Measurements from ENCODE around the gene RPS6KL1.

RPS6KL1 gene

GRCh38 chr14:74956027-74956279, 32.9 kb upstream of the RPS6KL1 start:
- Mint-ChIP-seq H3K27ac (no peak overlapping the region), H3K9me3 (no peaks in the 10 kb centered on the region), H3K27me3 (peaks cover 6% of the 10 kb centered on the region), H3K36me3 (no peaks in the 10 kb centered on the region), H3K4me3 (no peak overlapping the region), H3K4me1 (peaks cover 3% of the 10 kb centered on the region)
- ATAC-seq (ENCODE audit: low read depth) (no peak), DNase-seq (ENCODE audit: low spot score in 2 of 2) (no peak)

GRCh38 chr14:74955229-74956026, 32.4 kb upstream of the RPS6KL1 start, which contains the start of gene PGF:
Gene PGF, minus strand, starts transcription at chr14:74955597. Its CDS starts 355 bp downstream, at chr14:74955242.
- no peaks in the 10 kb centered on the region for H3K36me3 Mint-ChIP-seq

GRCh38 chr14:74954947-74955228, 31.8 kb upstream of the RPS6KL1 start:
- peak overlapping the region; percentile 68 for H3K4me3 Mint-ChIP-seq
- DNase-seq (ENCODE audit: low spot score in 2 of 2) (no peak), ATAC-seq (ENCODE audit: low read depth) (peak; percentile 12)
- peaks cover 3% of the 10 kb centered on the region for H3K4me1 Mint-ChIP-seq
- no peak overlapping the region for H3K27ac Mint-ChIP-seq
- no peaks in the 10 kb centered on the region for H3K36me3 Mint-ChIP-seq
- H3K27me3 Mint-ChIP-seq: peaks cover 10% of the 10 kb centered on the region
- no peaks in the 10 kb centered on the region for H3K9me3 Mint-ChIP-seq

More at GRCh38 chr14:74955229-74956026, 32.4 kb upstream of the RPS6KL1 start, which contains the start of gene PGF:
- no peak within 1 kb of the TSS for H3K27ac Mint-ChIP-seq
- H3K9me3 Mint-ChIP-seq: no peaks in the 10 kb centered on the region
- peak within 1 kb of the TSS; percentile 68 for H3K4me3 Mint-ChIP-seq
- peaks cover 3% of the 10 kb centered on the region for H3K4me1 Mint-ChIP-seq
- DNase-seq (ENCODE audit: low spot score in 2 of 2) (no peak), ATAC-seq (ENCODE audit: low read depth) (peak; percentile 59)
- H3K27me3 Mint-ChIP-seq: peaks cover 6% of the 10 kb centered on the region

- Mint-ChIP-seq H3K27ac (no peak overlapping the region), H3K9me3 (no peaks in the 10 kb centered on the region), H3K36me3 (no peaks in the 10 kb centered on the region), H3K4me1 (peaks cover 3% of the 10 kb centered on the region), H3K4me3 (no peak overlapping the region), H3K27me3 (peaks cover 11% of the 10 kb centered on the region)
- ATAC-seq (ENCODE audit: low read depth) (no peak), DNase-seq (ENCODE audit: low spot score in 2 of 2) (no peak)
Observed at GRCh38 chr14:74954232-74954946, 31.3 kb upstream of the RPS6KL1 start.

GRCh38 chr14:74953686-74954085, 30.6 kb upstream of the RPS6KL1 start:
- no peak for ATAC-seq (ENCODE audit: low read depth)
- H3K9me3 Mint-ChIP-seq: no peaks in the 10 kb centered on the region
- peaks cover 11% of the 10 kb centered on the region for H3K27me3 Mint-ChIP-seq
- no peaks in the 10 kb centered on the region for H3K36me3 Mint-ChIP-seq
- H3K4me1 Mint-ChIP-seq: peaks cover 3% of the 10 kb centered on the region
- no peak for DNase-seq (ENCODE audit: low spot score in 2 of 2)
- no peak overlapping the region for H3K4me3 Mint-ChIP-seq
- no peak overlapping the region for H3K27ac Mint-ChIP-seq

- H3K4me3 Mint-ChIP-seq: no peak overlapping the region
- no peaks in the 10 kb centered on the region for H3K9me3 Mint-ChIP-seq
- no peaks in the 10 kb centered on the region for H3K36me3 Mint-ChIP-seq
- no peak overlapping the region for H3K27ac Mint-ChIP-seq
- H3K27me3 Mint-ChIP-seq: peaks cover 11% of the 10 kb centered on the region
- no peak for DNase-seq (ENCODE audit: low spot score in 2 of 2)
- no peak for ATAC-seq (ENCODE audit: low read depth)
- peaks cover 3% of the 10 kb centered on the region for H3K4me1 Mint-ChIP-seq
Observed at GRCh38 chr14:74952697-74953484, 29.8 kb upstream of the RPS6KL1 start.

- no peaks in the 10 kb centered on the region for H3K9me3 Mint-ChIP-seq
- H3K27me3 Mint-ChIP-seq: peaks cover 11% of the 10 kb centered on the region
- no peak overlapping the region for H3K4me3 Mint-ChIP-seq
- no peak for ATAC-seq (ENCODE audit: low read depth)
- no peak for DNase-seq (ENCODE audit: low spot score in 2 of 2)
- H3K4me1 Mint-ChIP-seq: peaks cover 3% of the 10 kb centered on the region
- no peaks in the 10 kb centered on the region for H3K36me3 Mint-ChIP-seq
- H3K27ac Mint-ChIP-seq: no peak overlapping the region
Observed at GRCh38 chr14:74952180-74952665, 29.2 kb upstream of the RPS6KL1 start.

GRCh38 chr14:74951443-74952179, 28.6 kb upstream of the RPS6KL1 start:
- Mint-ChIP-seq H3K9me3 (no peaks in the 10 kb centered on the region), H3K27ac (no peak overlapping the region), H3K36me3 (no peaks in the 10 kb centered on the region), H3K27me3 (peaks cover 11% of the 10 kb centered on the region), H3K4me1 (peaks cover 8% of the 10 kb centered on the region), H3K4me3 (no peak overlapping the region)
- ATAC-seq (ENCODE audit: low read depth) (no peak), DNase-seq (ENCODE audit: low spot score in 2 of 2) (no peak)

GRCh38 chr14:74950795-74951442, 27.9 kb upstream of the RPS6KL1 start:
- no peak for ATAC-seq (ENCODE audit: low read depth)
- Mint-ChIP-seq H3K4me1 (peaks cover 10% of the 10 kb centered on the region), H3K9me3 (no peaks in the 10 kb centered on the region), H3K27ac (no peak overlapping the region), H3K4me3 (no peak overlapping the region), H3K27me3 (peaks cover 8% of the 10 kb centered on the region), H3K36me3 (no peaks in the 10 kb centered on the region)
- DNase-seq (ENCODE audit: low spot score in 2 of 2): no peak

- ATAC-seq (ENCODE audit: low read depth) (no peak), DNase-seq (ENCODE audit: low spot score in 2 of 2) (no peak)
- H3K9me3 Mint-ChIP-seq: no peaks in the 10 kb centered on the region
- H3K36me3 Mint-ChIP-seq: no peaks in the 10 kb centered on the region
- no peak overlapping the region for H3K27ac Mint-ChIP-seq
- no peak overlapping the region for H3K4me3 Mint-ChIP-seq
- peaks cover 10% of the 10 kb centered on the region for H3K4me1 Mint-ChIP-seq
- H3K27me3 Mint-ChIP-seq: peaks cover 8% of the 10 kb centered on the region
Observed at GRCh38 chr14:74949859-74950573, 27.0 kb upstream of the RPS6KL1 start.

GRCh38 chr14:74949191-74949601, 26.1 kb upstream of the RPS6KL1 start:
- DNase-seq (ENCODE audit: low spot score in 2 of 2) (no peak), ATAC-seq (ENCODE audit: low read depth) (no peak)
- H3K4me3 Mint-ChIP-seq: no peak overlapping the region
- H3K9me3 Mint-ChIP-seq: no peaks in the 10 kb centered on the region
- peaks cover 8% of the 10 kb centered on the region for H3K27me3 Mint-ChIP-seq
- no peak overlapping the region for H3K27ac Mint-ChIP-seq
- no peaks in the 10 kb centered on the region for H3K36me3 Mint-ChIP-seq
- H3K4me1 Mint-ChIP-seq: peaks cover 10% of the 10 kb centered on the region

- Mint-ChIP-seq H3K9me3 (no peaks in the 10 kb centered on the region), H3K4me3 (no peak overlapping the region), H3K4me1 (peaks cover 10% of the 10 kb centered on the region), H3K27ac (no peak overlapping the region), H3K36me3 (no peaks in the 10 kb centered on the region), H3K27me3 (peaks cover 7% of the 10 kb centered on the region)
- no peak for ATAC-seq (ENCODE audit: low read depth)
- no peak for DNase-seq (ENCODE audit: low spot score in 2 of 2)
Observed at GRCh38 chr14:74948228-74949175, 25.4 kb upstream of the RPS6KL1 start.

Measured in memory B cell (primary cell).